Omental fat pad (tissue), 4 donors: ENCODE data around the gene CEP290. TPM values are rescaled to one million over a fixed set of nuclear protein-coding genes. Genes with fewer than 3 reads are reported as not detected.

Experiments used
- small RNA-seq: library from RNA; depleted of rRNA; stranded (forward); fragments of <200 nt; gene quantifications from one replicate; pipeline ENCODE3, GENCODE V24; 2016
- total RNA-seq, 4 donors: library from RNA; depleted of rRNA; stranded (reverse); fragments of >200 nt; gene quantifications; one replicate each; pipeline ENCODE4 v1.1.0, GENCODE V29; 2016

Gene CEP290
- total RNA-seq, 4 donors from 2014 or later: 11.3 to 18.9 (median 14.7) TPM

Small RNA genes lying within 50 kb of the gene (small RNA-seq; reads per million reads assigned to genes)
- gene RNA5SP364: not detected

Other genes with a start within 250 kb of the CEP290 start
- gene C12orf50, start 112.7 kb downstream of the CEP290 start, total RNA-seq: under 1 TPM in 1 of 4 donors, not detected in 3; 0.65 TPM
- gene TMTC3, start 219 bp upstream of the CEP290 start, total RNA-seq: 10 to 100 TPM; 10.2 to 22.0 (median 19.1) TPM